H9 (cell line): ENCODE measurements around the gene TMUB2. TPM values are rescaled to one million over a fixed set of nuclear protein-coding genes. Genes with fewer than 3 reads are reported as not detected.

Source experiments
- DNase-seq: peaks from one replicate; pipeline ENCODE4 v3.0.0-alpha.2; 2017
- H2AFZ ChIP-seq: one replicate; pipeline ENCODE4 v1.6.1; 2013; ENCODE audit warnings: mild to moderate bottlenecking, low read length, control low read depth, moderate library complexity
- H2AK5ac ChIP-seq: 2 replicates; pipeline ENCODE4 v1.6.1; 2013; ENCODE audit warnings: low read length, control low read depth, mixed read lengths; ENCODE audit not compliant: insufficient read length
- H2BK120ac ChIP-seq: one replicate; pipeline ENCODE4 v1.6.1; 2013; ENCODE audit warnings: low read depth, mild to moderate bottlenecking, low read length, control low read depth, inconsistent platforms; ENCODE audit not compliant: poor library complexity, severe bottlenecking
- H2BK12ac ChIP-seq: 2 replicates; pipeline ENCODE4 v1.6.1; 2013; ENCODE audit warnings: low read length, control low read depth, mixed read lengths, low read depth; ENCODE audit not compliant: insufficient read length
- H2BK15ac ChIP-seq: 2 replicates; pipeline ENCODE4 v1.6.1; 2013; ENCODE audit warnings: low read depth, low read length, control low read depth
- H2BK20ac ChIP-seq: one replicate; pipeline ENCODE4 v1.6.1; 2013; ENCODE audit warnings: low read depth, mild to moderate bottlenecking, low read length, control low read depth, inconsistent platforms; ENCODE audit not compliant: poor library complexity, severe bottlenecking
- H2BK5ac ChIP-seq: 2 replicates; pipeline ENCODE4 v1.6.1; 2013; ENCODE audit warnings: low read length, control low read depth, mixed read lengths; ENCODE audit not compliant: insufficient read length
- H3K14ac ChIP-seq: 2 replicates; pipeline ENCODE4 v1.6.1; 2013; ENCODE audit warnings: low read length, control low read depth; ENCODE audit not compliant: insufficient read depth
- H3K18ac ChIP-seq: 2 replicates; pipeline ENCODE4 v1.6.1; 2013; ENCODE audit warnings: low read depth, mild to moderate bottlenecking, mixed read lengths, low read length, control low read depth; ENCODE audit not compliant: insufficient read length
- H3K23ac ChIP-seq: 2 replicates; pipeline ENCODE4 v1.6.1; 2013; ENCODE audit warnings: low read length, control low read depth, mixed read lengths, low read depth; ENCODE audit not compliant: insufficient read length
- H3K23me2 ChIP-seq: 2 replicates; pipeline ENCODE4 v1.6.1; 2013; ENCODE audit warnings: low read depth, mild to moderate bottlenecking, mixed read lengths, low read length, control low read depth; ENCODE audit not compliant: insufficient read length, poor library complexity, severe bottlenecking
- H3K27ac ChIP-seq: 2 replicates; pipeline ENCODE4 v1.5.1; 2013; ENCODE audit warnings: low read length, control low read depth, mixed read lengths, low read depth; ENCODE audit not compliant: insufficient read length
- H3K27me3 ChIP-seq: 2 replicates; pipeline ENCODE4 v1.6.1; 2013; ENCODE audit warnings: low read length, control low read depth, inconsistent platforms; ENCODE audit not compliant: insufficient read depth
- H3K4ac ChIP-seq: 2 replicates; pipeline ENCODE4 v1.6.1; 2013; ENCODE audit warnings: low read depth, mild to moderate bottlenecking, control low read depth, inconsistent platforms, low read length, moderate library complexity
- H3K4me1 ChIP-seq: 2 replicates; pipeline ENCODE4 v1.6.1; 2013; ENCODE audit warnings: low read length, control low read depth, inconsistent platforms; ENCODE audit not compliant: insufficient read depth
- H3K4me2 ChIP-seq: 2 replicates; pipeline ENCODE4 v1.6.1; 2013; ENCODE audit warnings: low read length, control low read depth, mixed read lengths; ENCODE audit not compliant: insufficient read length, insufficient read depth
- H3K56ac ChIP-seq: 2 replicates; pipeline ENCODE4 v1.6.1; 2013; ENCODE audit warnings: low read depth, mild to moderate bottlenecking, mixed read lengths, low read length, control low read depth; ENCODE audit not compliant: insufficient read length
- H3K79me1 ChIP-seq: 2 replicates; pipeline ENCODE4 v1.6.1; 2013; ENCODE audit warnings: low read depth, mild to moderate bottlenecking, moderate library complexity, low read length, control low read depth, inconsistent platforms; ENCODE audit not compliant: insufficient read depth, poor library complexity, severe bottlenecking
- H3K79me2 ChIP-seq: 2 replicates; pipeline ENCODE4 v1.6.1; 2013; ENCODE audit warnings: low read length, control low read depth, inconsistent platforms; ENCODE audit not compliant: insufficient read depth
- H3K9ac ChIP-seq: 2 replicates; pipeline ENCODE4 v1.6.1; 2013; ENCODE audit warnings: low read length, control low read depth, mixed read lengths; ENCODE audit not compliant: insufficient read length; ENCODE audit errors: extremely low read depth
- H3K9me3 ChIP-seq: one replicate; pipeline ENCODE4 v1.6.1; 2013; ENCODE audit warnings: low read depth, low read length, inconsistent platforms; ENCODE audit not compliant: control insufficient read depth
- H3T11ph ChIP-seq: one replicate; pipeline ENCODE4 v1.6.1; 2013; ENCODE audit warnings: mild to moderate bottlenecking, low read length, control low read depth, inconsistent platforms
- H4K20me1 ChIP-seq: one replicate; pipeline ENCODE4 v1.6.1; 2013; ENCODE audit not compliant: control insufficient read depth, insufficient read length, insufficient read depth
- H4K5ac ChIP-seq: 2 replicates; pipeline ENCODE4 v1.6.1; 2013; ENCODE audit warnings: low read depth, mild to moderate bottlenecking, mixed read lengths, low read length, control low read depth; ENCODE audit not compliant: insufficient read length
- H4K8ac ChIP-seq: replicated peaks from 2 replicates; pipeline ENCODE4 v1.6.1; 2013; ENCODE audit warnings: low read length, control low read depth, mixed read lengths, low read depth; ENCODE audit not compliant: insufficient read length
- H4K91ac ChIP-seq: 2 replicates; pipeline ENCODE4 v1.6.1; 2013; ENCODE audit warnings: low read depth, mild to moderate bottlenecking, moderate library complexity, mixed read lengths, low read length, control low read depth; ENCODE audit not compliant: insufficient read length
- H3K27ac Mint-ChIP-seq, 3 experiments: 2 replicates in 2 of 3; 3 replicates in 1 of 3; pipeline ENCODE4 v1.8.0; 2020 to 2021; ENCODE audit warnings: mixed read lengths in 3 of 3, mild to moderate bottlenecking in 1 of 3, moderate library complexity in 1 of 3
- H3K27me3 Mint-ChIP-seq: 2 replicates; pipeline ENCODE4 v1.8.0; 2021; ENCODE audit warnings: low read depth, mild to moderate bottlenecking, moderate library complexity, mixed read lengths
- H3K36me3 Mint-ChIP-seq, 3 experiments: 2 replicates in 2 of 3; 3 replicates in 1 of 3; pipeline ENCODE4 v1.8.0; 2020 to 2021; ENCODE audit warnings: low read depth in 3 of 3, mixed read lengths in 3 of 3; ENCODE audit not compliant: insufficient read depth in 1 of 3
- H3K4me1 Mint-ChIP-seq, 2 experiments: 2 replicates each; pipeline ENCODE4 v1.8.0; 2020; ENCODE audit warnings: mixed read lengths in 2 of 2
- H3K4me3 Mint-ChIP-seq, 2 experiments: 2 replicates in 1 of 2; 3 replicates in 1 of 2; pipeline ENCODE4 v1.8.0; 2020 to 2021; ENCODE audit warnings: mild to moderate bottlenecking in 2 of 2, mixed read lengths in 2 of 2, moderate library complexity in 1 of 2
- H3K9me3 Mint-ChIP-seq, 2 experiments: 2 replicates in 1 of 2; 3 replicates in 1 of 2; pipeline ENCODE4 v1.8.0; 2020; ENCODE audit warnings: mild to moderate bottlenecking in 2 of 2, mixed read lengths in 2 of 2, moderate library complexity in 1 of 2
- WGBS: extraction: QIAGEN DNeasy Blood & Tissue Kit; methylation state at CpG from one replicate; pipeline ENCODE4 v1.1.7; 2013; ENCODE audit warnings: missing lambda C conversion rate, low lambda C conversion rate, mixed read lengths; ENCODE audit not compliant: insufficient read length; ENCODE audit errors: extremely low coverage; 5-methylcytosine and 5-hydroxymethylcytosine counted together
- total RNA-seq: library from RNA; stranded (reverse); gene quantifications from 2 replicates; pipeline ENCODE4 v1.2.1, GENCODE V29; 2021
- TF ChIP-seq, protein P1 (sequence below): fragments of 200-600 bp; sonication (generic); conservative IDR thresholded peaks from 3 replicates; pipeline ENCODE4 v1.8.0; 2021; ENCODE audit warnings: antibody characterized with exemption, mild to moderate bottlenecking

TMUB2 gene
- total RNA-seq, 1 experiment from 2014 or later = 22.9 TPM

DNA sequence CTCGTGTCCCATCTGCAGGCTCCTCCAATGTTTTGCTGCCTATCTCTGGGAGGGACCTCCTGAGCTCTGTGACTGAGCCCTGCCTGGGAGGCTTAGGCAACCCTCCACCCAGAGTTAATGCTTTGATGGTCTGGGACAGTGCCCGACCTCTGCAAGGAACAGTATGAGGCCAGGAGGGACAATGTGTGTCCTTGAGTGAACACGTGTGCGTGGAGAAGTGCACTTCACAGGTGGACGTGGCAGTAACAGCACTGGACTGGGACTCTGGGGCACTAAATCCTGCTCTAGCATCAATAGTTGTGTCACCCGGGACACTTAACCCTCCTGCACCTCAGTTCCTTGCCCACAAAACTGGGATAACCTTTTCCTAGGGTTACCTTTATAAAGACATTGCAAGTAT, 28.1 kb downstream of the TMUB2 start:
- no peak overlapping the region for H4K91ac ChIP-seq
- H3K27ac ChIP-seq = no peak overlapping the region
- H3T11ph ChIP-seq = no peak overlapping the region
- no peaks in the 10 kb centered on the region for H4K20me1 ChIP-seq
- H2AK5ac ChIP-seq = no peak overlapping the region
- H3K18ac ChIP-seq = no peak overlapping the region
- Mint-ChIP-seq H3K4me3 (peak overlapping the region in 1 of 2 experiments; percentile 52; a peak in 2 of 5 replicates), H3K27ac (no peak overlapping the region; a peak in 1 of 7 replicates), H3K36me3 (peaks cover 26 to 74% (median 67%) of the 10 kb centered on the region in 3 experiments), H3K9me3 (no peaks in the 10 kb centered on the region), H3K27me3 (no peaks in the 10 kb centered on the region), H3K4me1 (peaks cover 12 to 29% of the 10 kb centered on the region in 2 experiments)
- H4K8ac ChIP-seq = no peak overlapping the region
- H3K4me2 ChIP-seq = no peak overlapping the region
- H2BK5ac ChIP-seq = no peak overlapping the region
- H3K23me2 ChIP-seq = peaks cover 6% of the 10 kb centered on the region
- H3K27me3 ChIP-seq = no peaks in the 10 kb centered on the region
- no peak overlapping the region for H3K56ac ChIP-seq
- H2BK12ac ChIP-seq = no peak overlapping the region
- 0 out of 2 replicates have a peak, but pooled peaks cover 4% of the 10 kb centered on the region for H3K4me1 ChIP-seq
- H3K9ac ChIP-seq = no peak overlapping the region
- no peak overlapping the region for H3K4ac ChIP-seq
- H3K79me1 ChIP-seq = peaks cover 6% of the 10 kb centered on the region
- H3K14ac ChIP-seq = no peak overlapping the region
- no peak overlapping the region for H2AFZ ChIP-seq
- no peak overlapping the region for H2BK20ac ChIP-seq
- TF ChIP-seq, protein P1, sequence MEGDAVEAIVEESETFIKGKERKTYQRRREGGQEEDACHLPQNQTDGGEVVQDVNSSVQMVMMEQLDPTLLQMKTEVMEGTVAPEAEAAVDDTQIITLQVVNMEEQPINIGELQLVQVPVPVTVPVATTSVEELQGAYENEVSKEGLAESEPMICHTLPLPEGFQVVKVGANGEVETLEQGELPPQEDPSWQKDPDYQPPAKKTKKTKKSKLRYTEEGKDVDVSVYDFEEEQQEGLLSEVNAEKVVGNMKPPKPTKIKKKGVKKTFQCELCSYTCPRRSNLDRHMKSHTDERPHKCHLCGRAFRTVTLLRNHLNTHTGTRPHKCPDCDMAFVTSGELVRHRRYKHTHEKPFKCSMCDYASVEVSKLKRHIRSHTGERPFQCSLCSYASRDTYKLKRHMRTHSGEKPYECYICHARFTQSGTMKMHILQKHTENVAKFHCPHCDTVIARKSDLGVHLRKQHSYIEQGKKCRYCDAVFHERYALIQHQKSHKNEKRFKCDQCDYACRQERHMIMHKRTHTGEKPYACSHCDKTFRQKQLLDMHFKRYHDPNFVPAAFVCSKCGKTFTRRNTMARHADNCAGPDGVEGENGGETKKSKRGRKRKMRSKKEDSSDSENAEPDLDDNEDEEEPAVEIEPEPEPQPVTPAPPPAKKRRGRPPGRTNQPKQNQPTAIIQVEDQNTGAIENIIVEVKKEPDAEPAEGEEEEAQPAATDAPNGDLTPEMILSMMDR = no peak
- no peaks in the 10 kb centered on the region for H3K9me3 ChIP-seq
- no CpG with 5 or more reads among the region's 6 CpGs for WGBS
- no peak overlapping the region for H3K23ac ChIP-seq
- no peak overlapping the region for H2BK15ac ChIP-seq
- peaks cover 6% of the 10 kb centered on the region; the same call in 1 of the 2 replicates for H3K79me2 ChIP-seq
- DNase-seq = no peak
- no peak overlapping the region for H2BK120ac ChIP-seq
- no peak overlapping the region for H4K5ac ChIP-seq
